Suppressor macrophage (primary cell): Measurements from ENCODE around the gene SESN1.
"Not testable (repeated sequence)": the region's sequence is repeated elsewhere in the genome, so short reads cannot be mapped to it uniquely, and the experiment has no call there.

Experiments used
- DNase-seq, 4 experiments: peaks; one replicate each; pipeline ENCODE4 v3.0.0-alpha.2; 2020 to 2022
- total RNA-seq, 17 experiments: gene quantifications; one replicate each; lab custom pipeline; 2026; ENCODE audit warnings: mixed read lengths in 6 of 17, inconsistent platforms in 3 of 17; lab: John Stamatoyannopoulos, UW

SESN1 gene
- total RNA-seq: 9.2 to 50.1 (median 28.7) reads per million in 17 experiments

DNA sequence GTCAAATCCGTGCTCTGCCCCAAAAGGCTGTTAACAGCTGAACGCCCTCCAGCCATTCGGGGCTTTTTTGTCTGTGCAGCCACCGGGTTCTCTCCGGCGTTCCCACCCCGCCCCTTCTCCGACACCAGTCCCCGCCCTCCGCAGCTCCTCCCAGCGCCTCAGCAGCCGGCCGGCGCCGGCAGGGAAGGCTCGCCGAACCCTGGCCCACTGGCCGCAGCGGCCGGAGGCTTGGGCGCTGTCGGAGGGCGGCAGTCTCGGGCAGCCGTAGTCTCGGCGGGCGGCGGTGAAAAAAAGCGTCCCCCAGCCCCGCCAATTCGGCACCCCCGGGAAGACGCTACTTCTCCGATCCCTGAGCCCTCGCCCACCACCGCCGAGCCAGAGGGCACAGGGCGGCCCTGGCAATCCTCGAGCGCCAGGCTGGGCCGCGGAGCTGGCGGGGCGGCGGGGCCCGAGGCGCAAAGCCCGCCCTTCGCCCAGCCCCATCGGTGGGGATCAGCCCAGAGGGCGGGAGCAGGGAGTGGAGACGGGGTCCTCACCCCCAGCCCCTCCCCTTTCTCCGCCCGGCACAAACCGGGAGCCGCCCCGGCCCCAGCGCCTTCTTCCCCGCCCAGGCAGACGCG, at the start of gene SESN1:
Gene SESN1 (minus strand): TSS at position 431 of the 620 bp plus-strand sequence. CDS start 773 bp downstream, outside the sequence.
- peak; percentile 93 to 100 (median 97) for DNase-seq

DNA sequence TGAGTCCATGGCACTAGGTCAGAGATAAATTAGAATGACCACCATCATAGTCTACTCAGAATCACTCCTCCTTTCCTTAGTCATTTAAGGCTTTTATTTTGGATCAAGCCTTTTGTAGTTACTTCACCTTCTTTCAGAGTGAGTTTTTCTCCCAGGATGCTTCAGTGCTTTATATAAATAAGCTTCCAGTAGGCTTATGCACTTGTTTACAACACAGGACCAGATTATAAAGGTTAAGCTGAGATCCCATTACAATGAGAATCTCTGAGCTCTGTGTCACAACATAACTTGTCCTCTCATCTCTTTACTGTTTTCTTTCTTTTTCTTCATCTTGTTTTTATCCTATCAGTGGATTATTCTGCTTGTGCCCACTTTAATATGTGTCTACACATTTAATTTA, 48.5 kb upstream of the SESN1 start:
- DNase-seq: no peak

DNA sequence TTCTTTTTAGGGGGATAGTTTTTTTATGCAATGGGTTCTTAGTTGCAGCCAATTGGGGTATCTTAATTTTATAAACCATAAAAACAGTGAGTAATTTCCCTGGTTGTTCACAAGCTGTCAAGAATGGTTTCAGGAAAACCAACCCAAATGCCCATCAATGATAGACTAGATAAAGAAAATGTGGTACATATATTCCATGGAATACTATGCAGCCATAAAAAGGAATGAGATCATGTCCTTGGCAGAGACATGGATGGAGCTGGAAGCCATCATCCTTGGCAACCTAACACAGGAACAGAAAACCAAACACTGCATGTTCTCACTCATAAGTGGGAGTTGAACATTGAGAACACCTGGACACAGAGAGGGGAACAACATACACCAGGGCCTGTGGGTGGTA, 47.4 kb upstream of the SESN1 start:
- not testable (repeated sequence) for DNase-seq

DNA sequence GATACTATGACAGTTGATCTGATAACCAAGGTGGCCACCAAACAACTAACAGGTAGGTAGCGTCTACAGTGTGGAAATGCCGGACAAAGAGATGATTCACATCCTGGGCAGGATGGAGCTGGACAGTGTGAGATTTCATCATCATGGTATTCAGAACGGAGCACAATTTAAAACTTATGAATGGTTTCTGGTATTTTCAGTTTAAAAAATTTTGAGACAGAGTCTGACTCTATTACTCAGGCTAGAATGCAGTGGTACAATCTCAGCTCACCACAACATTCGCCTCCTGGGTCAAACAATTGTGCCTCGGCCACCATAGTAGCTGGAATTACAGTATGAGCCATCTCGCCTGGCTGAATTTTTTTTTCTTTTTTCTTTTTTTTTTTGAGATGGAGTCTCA, 44.5 kb upstream of the SESN1 start:
- no peak for DNase-seq

DNA sequence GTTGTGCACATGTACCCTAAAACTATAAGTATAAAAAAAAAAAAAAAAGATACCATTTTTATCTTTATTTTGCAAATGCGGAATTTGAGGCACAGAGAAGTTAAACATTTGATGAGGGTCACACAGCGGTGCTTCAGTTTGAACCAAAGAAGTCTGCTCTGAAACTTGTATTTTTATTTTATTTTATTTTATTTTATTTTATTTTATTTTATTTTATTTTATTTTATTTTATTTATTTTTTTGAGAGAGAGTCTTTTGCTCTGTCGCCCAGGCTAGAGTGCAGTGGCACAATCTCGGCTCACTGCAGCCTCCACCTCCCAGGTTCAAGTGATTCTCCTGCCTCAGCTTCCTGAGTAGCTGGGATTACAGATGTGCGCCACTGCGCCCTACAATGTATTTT, 41.9 kb upstream of the SESN1 start:
- not testable (repeated sequence) for DNase-seq

DNA sequence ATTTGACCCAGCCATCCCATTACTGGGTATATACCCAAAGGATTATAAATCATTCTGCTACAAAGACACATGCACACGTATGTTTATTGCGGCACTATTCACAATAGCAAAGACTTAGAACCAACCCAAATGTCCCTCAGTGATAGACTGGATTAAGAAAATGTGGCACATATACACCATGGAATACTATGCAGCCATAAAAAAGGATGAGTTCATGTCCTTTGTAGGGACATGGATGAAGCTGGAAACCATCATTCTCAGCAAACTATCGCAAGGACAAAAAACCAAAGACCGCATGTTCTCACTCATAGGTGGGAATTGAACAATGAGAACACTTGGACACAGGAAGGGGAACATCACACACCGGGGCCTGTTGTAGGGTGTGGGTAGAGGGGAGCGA, 41.4 kb upstream of the SESN1 start:
- DNase-seq: not testable (repeated sequence)

DNA sequence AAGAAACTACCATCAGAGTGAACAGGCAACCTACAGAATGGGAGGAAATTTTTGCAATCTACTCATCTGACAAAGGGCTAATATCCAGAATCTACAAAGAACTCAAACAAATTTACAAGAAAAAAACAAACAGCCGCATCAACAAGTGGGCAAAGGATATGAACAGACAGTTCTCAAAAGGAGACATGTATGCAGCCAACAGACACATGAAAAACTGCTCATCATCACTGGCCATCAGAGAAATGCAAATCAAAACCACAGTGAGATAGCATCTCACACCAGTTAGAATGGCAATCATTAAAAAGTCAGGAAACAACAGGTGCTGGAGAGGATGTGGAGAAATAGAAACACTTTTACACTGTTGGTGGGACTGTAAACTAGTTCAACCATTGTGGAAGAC, 41.0 kb upstream of the SESN1 start:
- not testable (repeated sequence) for DNase-seq

DNA sequence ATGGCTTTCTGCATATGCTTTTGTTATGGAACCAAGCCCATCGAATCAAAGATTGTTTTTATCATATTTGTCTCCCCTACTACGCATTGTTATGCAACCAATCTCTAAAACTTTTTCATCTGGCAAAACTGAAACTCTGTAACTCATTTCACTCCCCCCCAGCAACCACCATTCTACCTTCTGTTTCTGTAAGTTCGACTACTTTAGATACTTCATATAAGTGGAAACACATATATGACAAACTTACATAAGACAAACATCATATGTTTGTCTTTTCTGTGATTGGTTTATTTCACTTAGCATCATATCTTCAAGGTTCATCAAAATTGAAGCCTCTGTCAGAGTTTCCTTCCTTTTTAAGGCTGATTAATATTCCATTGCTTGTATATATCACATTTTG, 35.4 kb upstream of the SESN1 start:
- no peak for DNase-seq

DNA sequence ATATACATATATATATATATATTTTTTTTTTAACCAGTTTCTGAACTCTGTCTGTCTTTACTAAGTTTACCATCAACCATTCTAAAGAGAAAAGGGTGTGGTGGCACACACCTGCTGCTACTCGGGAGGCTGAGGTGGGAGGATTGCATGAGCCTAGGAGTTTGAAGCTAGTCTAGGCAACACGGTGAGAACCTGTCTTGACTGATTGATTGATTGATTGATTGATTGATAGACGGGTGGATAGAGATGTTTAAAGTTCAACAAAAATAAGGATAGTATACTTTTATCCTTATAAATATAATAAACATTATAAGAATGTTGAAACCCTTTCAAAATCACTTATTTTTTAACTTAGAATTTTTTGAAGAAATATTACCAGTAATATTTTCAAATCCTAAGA, 30.9 kb upstream of the SESN1 start:
- DNase-seq: no peak

DNA sequence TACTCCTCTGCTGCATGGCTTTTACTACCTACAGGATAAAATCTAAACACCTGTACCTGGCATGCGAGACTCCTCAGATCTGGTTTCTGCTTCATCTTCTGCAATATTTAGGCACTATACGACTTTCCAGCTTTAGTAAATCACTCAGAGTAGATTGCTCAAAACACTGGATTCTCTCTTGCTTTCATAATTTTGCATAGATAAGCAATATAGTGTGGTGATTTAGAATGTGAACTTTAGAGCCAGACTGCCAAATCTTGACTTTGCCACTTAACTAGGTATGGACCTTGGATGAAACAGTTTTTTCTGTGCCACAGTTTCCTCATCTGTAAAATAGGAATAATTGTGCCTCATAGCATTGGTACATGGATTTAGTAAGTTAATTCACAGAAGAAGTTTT, 29.6 kb upstream of the SESN1 start:
- no peak for DNase-seq

DNA sequence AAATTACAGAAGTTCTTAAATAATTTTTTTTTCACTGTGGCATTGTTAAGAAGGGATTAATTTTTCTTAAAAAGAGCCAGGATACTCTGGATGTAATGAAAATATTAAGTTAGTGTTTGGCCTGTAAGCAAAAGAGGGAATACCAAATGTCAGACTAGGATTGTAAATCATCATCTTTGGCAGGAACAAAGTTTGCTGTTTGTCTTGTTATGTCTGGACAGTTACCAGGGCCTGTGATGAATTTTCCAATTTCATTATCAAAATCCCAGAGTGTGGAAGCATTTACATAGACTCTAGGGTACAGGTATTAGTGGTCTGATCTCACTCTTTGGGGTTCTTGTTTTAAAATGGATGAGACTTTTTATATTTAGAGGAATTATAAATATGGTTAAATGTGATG, 26.8 kb upstream of the SESN1 start:
- DNase-seq: no peak

DNA sequence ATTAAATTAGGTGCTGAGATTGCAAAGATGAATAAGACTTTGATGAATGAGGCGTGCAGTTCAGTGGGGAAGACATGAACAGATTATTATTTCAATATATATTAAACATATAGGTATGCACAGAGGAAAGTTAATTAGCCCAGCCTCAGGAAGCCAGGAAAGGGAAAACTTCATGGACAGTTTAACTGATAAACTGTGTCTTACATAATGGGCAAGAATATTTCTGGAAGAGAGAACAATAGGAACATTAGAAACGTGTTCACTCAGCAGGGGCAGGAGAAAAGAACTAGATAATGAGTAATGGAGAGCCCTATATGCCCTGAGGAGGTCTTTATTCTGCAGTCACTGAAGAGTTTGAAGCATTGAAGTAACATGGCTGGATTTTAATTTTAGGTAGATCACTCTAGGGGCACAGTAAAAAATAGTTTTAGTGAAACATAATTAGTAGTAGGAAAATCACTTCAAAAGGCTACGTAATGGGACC, 24.3 kb upstream of the SESN1 start:
- DNase-seq: no peak

DNA sequence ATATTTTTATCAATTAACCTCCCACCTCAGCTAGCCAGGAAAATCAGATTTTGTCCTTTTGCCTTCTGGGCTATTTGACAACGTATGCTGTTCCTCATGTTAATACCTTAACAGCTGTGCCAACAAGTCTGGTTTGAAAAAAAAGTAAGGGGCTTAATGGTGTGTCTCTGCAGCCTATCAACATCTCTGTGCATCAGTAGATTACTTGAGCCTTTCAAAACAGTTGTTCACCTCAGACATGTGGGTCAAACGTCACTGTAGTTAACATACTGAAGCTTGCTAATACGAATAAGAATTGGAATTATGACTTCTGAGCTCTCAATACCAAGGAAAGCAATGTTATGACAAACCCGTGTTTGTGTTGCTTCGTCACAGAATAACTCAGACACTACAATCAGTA, 23.7 kb upstream of the SESN1 start:
- no peak for DNase-seq

DNA sequence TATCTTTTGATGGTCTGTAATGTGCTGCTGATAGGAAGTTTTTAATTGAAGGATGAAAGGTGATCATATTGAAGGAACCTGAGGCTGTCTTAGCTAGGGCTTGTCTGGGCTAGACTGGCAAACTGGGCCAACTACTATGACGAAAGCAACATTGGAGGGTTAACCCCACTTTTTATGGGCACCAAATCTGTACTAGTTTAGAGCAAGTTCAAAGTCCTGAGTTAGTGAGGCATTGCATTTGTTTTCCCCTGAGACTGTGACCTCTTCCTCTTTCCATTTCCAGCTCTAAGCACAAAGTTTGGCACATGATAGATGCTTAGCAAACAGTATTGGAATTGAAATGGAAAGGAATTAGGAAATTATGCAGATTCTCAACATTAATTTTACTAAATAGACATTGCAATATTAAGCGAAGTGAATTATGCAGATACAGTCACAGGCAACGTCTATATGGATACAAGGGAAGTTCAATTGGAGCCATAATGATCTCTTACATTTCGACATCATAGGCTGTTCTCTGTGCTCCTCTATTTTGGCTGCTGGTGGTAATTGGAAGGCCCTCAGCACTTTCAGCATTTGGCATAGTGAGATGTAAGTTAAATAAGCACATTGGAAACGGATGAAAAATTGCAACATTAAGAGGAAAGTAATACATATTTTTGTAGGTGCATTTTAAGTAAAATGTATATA, 22.8 kb upstream of the SESN1 start:
- peak; percentile 17 to 53 (median 38) for DNase-seq

DNA sequence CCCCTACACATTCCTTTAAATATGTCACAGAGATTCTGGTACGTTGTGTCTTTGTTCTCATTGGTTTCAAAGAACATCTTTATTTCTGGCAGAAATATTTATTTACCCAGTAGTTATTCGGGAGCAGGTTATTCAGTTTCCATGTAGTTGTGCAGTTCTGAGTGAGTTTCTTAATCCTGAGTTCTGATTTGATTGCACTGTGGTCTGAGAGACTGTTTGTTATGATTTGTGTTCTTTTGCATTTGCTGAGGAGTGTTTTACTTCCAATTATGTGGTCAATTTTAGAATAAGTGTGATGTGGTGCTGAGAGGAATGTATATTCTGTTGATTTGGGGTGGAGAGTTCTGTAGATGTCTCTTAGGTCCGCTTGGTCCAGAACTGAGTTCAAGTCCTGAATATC, 18.0 kb upstream of the SESN1 start:
- not testable (repeated sequence) for DNase-seq

DNA sequence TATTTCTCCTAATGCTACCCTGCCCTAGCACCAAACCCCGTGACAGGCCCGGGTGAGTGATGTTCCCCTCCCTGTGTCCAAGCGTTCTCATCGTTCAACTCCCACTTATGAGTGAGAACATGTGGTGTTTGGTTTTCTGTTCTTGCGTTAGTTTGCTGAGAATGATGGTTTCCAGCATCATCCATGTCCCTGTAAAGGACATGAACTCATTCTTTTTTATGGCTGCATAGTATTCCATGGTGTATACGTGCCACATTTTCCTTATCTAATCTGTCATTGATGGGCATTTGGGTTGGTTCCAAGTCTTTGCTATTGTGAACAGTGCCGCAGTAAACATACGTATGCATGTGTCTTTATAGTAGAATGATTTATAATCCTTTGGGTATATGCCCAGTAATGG, 15.0 kb upstream of the SESN1 start:
- DNase-seq: not testable (repeated sequence)

DNA sequence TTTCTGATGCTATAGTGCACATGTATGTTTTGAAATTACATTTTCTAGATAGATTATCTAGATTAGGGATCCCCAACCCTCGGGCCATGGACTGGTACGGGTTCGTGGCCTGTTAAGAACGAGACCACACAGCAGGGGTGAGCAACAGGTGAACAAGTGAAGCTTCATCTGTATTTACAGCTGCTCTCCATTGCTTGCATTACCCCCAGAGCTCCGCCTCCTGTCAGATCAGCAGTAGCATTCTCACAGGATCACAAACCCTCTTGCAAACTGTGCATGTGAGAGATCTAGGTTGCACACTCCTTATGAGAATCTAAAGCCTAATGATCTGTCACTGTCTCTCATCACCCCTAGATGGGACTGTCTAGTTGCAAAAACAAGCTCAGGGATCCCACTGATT, 11.0 kb upstream of the SESN1 start:
- DNase-seq: no peak

DNA sequence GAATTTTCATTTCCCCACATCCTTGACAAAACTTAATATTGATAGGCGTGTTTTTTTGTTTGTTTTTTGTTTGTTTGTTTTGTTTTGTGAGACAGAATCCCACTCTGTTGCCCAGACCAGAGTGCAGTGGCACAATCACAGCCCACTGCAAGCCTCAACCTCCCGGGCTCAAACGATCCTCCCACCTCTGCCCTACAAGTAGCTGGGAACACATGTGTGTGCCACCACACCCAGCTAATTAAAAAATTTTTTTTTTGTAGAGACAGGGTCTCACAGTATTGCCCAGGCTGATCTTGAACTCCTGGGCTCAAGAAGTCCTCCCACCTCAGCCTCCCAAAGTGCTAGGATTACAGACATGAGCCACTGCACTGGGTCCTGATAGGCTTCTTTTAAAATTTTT, 9.9 kb upstream of the SESN1 start:
- DNase-seq: no peak

DNA sequence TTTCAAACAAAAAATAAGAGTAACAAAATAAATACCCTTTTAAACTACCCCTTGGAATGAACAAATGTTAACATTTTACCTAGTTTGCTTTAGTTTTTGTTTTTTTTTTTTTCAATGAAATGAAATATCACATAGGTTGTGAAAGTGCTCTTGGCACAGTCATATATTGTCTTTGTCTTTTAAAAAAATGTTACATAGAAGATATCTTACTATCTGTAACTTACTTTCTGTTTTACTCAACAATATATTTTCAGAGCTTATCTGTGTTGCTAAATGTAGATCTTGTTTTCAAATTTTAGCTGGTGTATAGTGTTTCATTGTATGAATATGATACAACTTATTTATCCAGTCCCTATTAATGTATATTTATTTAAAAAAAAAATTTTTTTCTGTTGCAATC, 9.3 kb upstream of the SESN1 start:
- DNase-seq: no peak

DNA sequence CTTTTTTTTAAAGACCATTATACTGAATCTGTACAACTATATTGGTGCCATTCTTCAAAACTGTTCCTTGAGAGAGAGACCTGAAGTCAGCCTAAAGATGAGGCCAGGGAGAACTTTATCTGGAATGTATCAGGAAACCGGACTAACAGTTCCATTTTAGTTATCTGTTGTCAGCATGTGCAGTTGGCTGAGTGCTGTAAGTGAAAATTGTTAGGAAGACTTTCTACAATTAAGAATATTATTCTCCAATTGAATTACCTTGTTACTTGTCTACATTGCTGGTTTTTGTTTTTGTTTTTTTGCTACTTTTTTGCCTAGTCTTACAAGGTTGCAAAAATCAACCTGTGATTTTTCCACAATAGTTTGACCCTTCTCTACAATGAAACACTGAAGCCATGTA, 8.1 kb upstream of the SESN1 start:
- DNase-seq: no peak

DNA sequence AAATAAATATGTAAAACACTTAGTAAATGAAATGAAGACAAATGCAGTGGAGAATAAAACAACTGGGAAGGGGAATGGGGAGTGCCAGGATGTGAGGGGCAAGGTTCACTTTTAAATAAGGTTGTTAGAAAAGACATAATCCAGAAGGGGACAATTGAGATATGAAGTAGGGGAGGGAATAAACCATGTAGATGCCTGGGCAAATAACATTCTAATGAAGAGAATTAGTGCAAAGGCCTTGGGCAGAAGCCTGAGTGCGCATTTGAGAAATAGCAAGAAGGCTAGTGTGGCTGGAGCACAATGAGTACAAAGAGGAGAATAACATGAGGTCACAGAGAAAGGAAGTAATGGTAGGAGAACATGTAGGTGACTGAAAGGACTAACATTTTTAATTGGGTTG, 3.0 kb upstream of the SESN1 start:
- DNase-seq: no peak

DNA sequence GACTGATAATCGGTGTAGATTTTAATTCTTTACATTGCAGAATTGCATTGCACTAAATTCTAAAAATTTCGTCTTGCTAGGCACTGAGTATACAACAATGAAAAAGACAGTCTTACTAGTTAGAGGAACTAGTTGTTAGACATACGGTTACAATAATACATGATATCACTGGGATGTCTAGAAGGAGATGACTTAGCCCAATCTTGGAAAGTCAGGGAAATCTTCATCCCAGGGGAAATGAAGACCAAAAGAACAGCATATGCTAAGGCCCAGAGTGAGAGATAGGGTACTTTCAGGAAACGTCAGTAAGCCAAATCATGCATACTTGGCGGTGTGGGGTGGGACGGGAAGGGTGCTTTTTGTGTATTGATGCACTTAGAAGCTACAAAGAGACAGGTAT, 1.6 kb upstream of the SESN1 start:
- DNase-seq: peak in 1 of 4 experiments; percentile 17

DNA sequence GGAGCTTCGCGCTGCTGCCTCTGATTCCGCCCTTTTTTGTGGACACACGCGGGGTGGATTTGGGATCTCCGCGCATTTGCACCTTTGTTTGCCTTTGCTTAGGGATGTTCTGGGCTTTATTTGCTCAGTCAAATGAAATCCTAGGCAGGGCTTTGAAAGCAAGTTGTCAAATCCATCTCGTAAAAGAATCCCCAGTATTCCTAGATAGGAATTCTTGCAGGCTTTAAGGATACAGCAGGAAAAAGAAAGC, 1.1 kb upstream of the SESN1 start:
- DNase-seq: peak in 1 of 4 experiments; percentile 28

DNA sequence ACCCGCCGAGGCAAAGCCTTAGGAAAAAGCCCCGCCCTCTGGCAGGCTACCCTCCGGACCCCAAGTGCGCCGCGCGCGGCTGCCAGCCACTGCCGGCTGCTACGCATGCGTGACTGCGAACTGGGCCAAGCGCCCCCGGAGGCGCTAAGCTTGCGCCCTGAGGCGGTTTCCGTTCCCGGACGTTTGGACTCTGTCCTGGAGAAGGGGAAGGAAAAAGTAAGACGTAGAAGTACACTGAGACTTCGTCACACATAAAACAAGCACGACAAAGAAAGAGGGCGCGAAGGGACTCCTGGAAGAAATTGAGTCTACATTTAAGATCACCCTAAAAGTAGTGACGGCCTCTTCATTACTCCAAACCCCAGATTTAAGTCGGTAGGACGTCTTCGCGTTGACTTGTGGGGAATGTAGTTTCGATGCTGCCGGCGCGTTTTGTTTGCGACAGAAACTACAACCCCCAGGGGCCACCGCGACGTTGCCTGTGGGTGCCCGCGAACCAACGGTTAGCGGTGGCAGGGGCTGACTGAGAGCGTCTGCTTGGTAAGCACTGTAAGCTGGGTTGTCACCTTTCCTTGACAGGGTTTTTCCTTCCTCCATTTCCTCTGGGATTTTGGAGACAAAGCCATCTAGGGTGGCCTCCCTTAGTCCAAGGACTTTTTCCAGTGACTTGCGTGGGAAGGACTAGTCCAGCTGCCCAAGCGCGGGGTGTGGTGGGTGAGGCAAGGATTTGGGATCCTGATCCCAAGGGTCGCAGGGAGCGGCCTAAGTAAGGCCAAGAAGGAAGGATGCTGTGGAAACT, 589 bp upstream of the SESN1 start, which contains the start of gene CEP57L1:
Gene CEP57L1 (plus strand): TSS at position 472 of the 799 bp plus-strand sequence. CDS start 49,715 bp downstream, outside the sequence.
- peak; percentile 96 to 99 (median 98) for DNase-seq
